Umbilical cord (tissue), 2 donors: Measurements from ENCODE around the gene SELENOS. TPM values are rescaled to one million over a fixed set of nuclear protein-coding genes. Genes with fewer than 3 reads are reported as not detected.
A peak's percentile ranks its signal among the peaks of the same experiment; 100 is the strongest.

ENCODE experiments used
- DNase-seq: peaks from one replicate; pipeline ENCODE4 v3.0.0-alpha.2; 2015; ENCODE audit warnings: low spot score
- total RNA-seq: library from RNA; depleted of rRNA; stranded (reverse); fragments of >200 nt; gene quantifications from one replicate; pipeline ENCODE4 v1.2.3, GENCODE V29; 2014; ENCODE audit warnings: low replicate concordance; ENCODE audit not compliant: insufficient read depth

Gene SELENOS
- total RNA-seq, 1 donor from 2014 or later: 89.8 TPM

DNA sequence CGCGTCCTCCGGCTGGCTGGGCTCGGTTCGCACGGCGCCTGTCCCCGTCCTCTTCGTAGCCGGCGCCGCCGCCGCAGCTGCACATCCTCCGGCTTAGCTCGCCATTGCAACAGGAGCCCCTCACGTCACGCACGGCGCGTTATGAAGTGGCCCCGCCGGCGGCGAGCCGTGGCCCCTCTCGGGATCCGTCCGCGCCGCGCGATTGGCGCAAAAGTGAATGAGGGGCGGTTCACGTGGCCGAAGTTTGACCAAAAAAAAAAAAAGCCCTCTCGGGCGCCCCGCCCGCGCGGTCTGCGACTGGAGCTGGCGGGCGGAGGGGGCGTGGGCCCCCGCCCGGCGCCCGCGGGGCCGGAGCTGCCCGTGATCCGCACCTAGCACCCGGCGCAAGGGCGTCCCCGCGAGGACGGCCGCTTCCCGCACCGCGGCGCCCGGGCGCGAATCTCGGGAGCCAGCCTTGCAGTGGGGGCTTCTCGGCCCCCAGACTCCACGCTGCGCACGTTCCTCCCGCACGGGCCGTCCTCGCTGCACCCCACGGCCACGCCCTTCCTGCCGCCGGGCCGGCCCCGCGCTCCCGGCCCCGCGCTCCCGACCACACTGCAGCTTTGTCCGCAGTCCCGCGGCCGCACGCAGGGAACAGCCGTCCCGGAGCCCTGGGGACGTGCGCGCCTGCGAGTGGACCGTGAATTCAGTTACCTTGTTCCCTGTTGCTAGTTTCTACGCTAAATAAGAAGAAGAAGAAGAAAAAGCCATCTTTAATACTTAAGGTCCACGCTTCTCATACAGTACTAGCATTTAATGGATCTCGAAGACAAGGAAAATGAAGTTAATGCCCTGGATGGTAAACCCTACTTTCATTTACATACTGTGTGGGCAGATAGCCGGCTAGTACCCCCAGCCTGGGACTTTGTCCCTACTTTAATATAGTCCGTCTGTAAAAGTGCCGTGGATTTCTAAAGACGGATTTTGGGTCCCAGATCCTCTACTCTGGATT is 25.2 kb downstream of the SELENOS start, which contains the start of gene CHSY1:
Gene CHSY1 (minus strand): TSS at position 219 of the 991 bp plus-strand sequence. CDS start 592 bp downstream, outside the sequence.
- DNase-seq: peak; percentile 96

DNA sequence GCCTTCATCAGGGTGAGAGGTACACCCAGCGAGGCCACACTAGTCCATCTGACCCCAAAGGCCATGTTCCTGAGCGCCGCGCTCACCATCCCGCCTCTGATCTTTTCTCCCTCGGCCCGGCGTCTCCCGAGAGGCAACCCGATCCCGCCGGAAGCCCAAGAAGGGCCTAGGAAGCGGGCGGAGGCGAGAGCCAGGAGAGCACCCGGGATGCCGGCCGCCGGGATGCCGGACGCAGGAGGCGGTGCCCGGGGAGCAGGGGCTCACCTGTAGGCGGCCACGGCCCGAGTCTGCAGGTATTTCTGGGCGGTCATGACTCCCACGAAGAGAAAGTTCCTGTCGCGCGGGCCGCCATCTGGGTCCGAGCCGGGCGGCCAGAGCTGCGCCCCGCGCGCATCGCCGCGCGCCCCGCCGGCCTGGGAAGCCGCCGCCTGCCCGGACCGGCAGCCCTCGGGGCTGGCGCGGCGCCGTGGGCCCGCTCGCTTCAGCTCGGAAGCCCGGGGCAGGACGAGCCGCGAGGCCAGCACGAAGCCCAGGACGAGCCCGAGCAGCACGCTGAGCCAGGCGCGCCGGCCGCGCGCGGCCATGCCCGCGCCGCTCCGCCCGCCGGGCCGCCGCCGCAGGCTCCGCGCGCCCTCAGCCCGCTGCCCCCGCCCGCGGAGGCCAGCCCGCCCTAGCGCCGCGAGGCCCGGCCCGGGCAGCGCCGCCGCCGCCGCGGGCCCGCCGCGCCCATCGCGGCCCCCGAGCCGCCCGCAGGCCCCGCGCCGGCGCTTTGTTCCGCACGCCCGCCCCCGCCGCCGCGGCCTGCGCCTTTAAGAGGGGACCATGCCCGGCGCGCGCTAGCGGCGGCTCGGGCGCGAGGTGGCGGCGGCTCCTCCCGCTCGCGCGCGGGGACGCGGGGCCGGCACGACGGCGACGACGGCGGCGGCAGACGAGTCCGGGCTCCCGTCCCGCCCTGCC is 26.1 kb downstream of the SELENOS start:
- DNase-seq: no peak

DNA sequence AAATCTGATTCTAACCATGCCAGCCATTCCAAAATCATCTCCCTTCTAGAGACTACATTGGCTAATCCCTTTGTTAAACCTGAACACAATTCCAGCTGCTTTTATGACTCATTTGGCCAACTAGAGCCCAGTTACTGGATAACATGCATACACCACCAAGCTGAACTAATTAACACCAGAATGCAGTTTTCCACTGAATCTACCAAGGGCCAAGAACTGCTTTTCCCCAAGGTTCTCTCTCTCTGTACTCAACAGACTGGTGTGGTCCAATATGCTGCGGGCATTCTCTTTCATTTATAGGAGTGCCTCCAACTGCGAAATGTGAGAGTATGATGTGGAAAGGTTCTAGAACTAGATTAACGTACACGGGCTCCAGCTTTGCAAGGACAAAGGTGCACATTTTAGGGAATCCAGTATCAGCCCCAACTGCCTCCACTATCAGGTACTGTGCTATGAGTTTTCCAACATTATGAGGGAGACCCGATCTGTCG is 26.9 kb downstream of the SELENOS start:
- no peak for DNase-seq

GRCh38 chr15:101248274-101248673 is 29.0 kb downstream of the SELENOS start:
- no peak for DNase-seq

- DNase-seq: no peak
Observed at GRCh38 chr15:101246824-101247745, 30.2 kb downstream of the SELENOS start.

DNA sequence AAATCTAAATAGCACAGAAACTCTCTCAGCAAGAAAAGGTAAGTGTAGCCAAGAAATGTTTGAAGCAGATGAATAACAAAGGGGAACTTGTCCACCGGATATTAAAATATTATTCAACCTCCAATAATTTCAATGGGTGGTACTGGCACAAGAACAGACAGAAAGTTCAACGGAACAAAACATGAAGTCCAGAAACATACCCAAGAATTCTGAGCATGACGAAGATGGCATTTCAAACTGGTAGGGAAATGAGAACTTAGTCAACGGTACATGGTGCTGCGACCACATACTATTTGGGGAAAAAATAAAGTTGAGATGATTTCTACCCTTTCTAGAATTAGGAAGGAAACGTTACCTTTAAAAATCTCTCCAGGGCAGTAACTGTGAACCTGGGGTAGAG is 30.9 kb downstream of the SELENOS start:
- no peak for DNase-seq

DNA sequence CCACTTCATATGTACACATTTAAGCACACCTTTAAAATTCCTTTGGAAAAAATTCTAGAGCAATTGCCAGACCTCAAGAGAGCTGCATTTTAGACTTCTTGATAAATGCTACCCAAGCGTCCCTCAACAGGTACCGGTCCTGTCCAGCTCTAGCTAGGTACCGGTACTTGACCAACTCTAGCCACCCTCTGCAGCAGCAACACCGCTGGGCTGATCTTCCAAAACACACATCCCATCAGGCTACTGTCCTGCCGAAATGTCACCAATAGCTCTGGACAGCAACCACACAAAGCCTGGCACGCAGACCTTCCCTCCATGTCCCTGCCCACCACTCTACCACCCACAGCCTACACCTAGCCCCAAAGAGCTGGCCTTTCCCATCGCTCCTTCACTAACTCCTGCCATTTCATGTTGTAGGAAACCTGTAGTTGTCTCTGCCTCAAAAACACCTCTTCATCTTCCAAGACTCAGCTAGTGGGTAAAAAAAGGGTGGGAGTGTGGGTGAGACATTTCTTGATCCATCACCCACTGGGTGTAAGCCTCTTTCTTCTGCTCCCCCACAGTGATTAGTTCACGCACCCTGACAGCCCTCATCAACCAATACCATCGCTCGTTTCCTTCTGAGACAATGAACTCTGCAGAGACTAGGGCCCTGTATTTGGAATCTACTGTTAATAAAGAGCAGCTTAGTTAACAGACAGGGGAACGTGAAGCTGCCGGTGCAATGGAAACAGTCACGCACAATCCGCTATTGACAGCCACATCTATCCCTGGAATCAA is 32.2 kb downstream of the SELENOS start:
- no peak for DNase-seq

DNA sequence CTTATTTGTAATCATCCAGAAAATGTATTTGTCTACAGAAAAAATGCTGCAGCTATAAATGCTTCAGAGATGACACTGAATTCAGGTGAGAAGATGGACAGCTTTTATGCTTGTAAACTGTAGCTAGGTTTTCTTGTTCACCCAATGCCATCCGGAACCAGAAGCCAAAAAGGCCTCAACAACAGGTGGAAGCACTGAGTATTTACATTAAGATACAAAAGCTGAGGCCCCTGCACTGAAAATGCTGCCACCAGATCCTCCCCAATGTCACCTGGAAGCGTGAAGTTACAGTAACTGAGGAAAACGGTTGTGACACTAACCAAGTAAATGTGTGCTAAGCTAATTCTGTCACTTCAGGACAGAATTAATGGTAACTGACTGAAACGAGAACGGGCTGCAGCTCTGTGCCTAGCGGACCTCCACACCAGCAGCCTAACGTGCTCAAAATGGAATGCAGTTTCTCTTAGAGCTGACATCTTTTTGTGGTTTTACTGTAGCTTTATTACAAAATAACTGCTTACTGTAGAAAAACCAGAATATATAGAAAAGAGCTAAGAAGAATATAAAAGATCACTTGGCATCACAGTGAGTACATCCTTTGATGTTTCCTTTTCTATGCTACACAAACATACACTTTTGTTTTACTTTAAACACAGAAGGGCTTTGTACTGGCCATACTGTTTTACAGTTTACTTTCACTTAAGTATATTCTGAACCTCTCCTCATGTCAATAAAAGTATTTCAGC is 33.1 kb downstream of the SELENOS start:
- peak; percentile 48 for DNase-seq

DNA sequence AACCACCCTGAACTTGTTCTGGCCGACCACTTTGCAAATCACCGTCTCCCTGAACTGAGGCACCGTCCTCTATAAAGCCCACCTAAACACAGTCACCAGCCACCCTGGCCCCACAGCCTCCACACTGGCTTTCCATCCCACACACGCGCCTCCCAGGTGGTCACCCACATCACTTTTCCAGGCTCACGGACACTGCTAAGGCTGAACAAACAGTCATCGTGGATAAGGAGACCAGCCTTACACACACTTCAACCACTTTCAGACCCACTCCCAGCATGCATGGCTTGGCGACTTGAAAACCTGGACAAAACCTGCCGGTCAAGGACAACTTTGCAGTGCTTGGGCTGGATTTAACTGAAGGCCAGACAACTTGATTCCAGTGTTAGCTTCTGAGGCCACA is 33.9 kb downstream of the SELENOS start:
- DNase-seq: no peak

- DNase-seq: no peak
Observed at GRCh38 chr15:101242999-101243336, 34.3 kb downstream of the SELENOS start.

- no peak for DNase-seq
Observed at GRCh38 chr15:101242160-101242998, 34.9 kb downstream of the SELENOS start.

DNA sequence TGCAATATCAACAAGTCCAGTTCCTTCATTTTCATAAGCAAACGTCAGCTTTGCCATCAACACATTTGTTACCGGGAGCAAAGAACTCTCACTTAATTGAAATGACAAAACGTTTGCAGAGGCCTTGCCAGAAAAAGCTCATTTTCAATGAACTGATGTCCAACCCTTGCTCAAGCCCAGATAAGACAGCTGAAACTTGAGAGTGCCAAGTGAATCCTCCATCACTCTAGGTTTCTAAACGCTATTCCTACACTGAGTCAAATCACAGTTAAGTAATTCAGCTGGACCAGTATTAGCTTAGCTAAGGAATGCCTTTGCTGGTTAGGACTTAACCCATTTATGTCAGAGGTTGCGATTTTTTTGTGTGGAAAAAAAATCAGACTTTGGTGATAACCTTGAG is 36.9 kb downstream of the SELENOS start:
- peak; percentile 74 for DNase-seq

DNA sequence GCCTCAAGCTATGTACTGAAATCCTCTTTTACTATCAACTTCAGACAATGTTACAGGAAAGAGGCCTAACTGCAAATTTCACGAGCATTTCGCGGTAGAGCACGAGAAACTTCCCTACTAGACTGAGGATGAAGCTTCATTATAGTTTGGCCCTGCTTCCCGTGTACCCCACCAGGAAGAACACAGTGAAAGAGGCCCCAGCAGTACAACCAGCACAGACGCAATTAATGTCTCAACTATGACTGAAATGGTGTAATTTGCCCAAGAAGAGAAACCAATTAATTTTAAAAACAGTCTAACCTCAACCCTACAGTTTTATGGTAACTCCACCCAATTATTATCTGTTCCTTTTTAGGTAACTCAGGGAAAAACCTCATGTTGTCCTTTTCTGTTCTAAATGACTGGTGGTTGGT is 37.6 kb downstream of the SELENOS start:
- no peak for DNase-seq

DNA sequence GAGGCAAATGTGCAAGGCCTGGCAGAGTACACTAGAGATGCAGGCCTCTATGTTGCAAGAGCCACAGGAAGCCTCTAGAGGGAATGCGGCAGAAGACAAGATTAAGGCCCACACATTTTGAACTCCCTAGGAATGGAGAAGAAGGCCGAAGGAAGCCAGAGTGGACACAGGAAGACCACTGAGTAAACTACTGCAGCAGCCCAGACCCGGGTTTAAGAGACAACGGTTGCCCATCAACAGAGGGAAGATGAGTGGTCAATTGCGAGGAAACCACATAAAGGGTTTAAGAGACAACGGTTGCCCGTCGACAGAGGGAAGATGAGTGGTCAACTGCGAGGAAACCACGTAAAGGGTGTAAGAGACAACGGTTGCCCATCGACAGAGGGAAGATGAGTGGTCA is 40.0 kb downstream of the SELENOS start:
- no peak for DNase-seq

DNA sequence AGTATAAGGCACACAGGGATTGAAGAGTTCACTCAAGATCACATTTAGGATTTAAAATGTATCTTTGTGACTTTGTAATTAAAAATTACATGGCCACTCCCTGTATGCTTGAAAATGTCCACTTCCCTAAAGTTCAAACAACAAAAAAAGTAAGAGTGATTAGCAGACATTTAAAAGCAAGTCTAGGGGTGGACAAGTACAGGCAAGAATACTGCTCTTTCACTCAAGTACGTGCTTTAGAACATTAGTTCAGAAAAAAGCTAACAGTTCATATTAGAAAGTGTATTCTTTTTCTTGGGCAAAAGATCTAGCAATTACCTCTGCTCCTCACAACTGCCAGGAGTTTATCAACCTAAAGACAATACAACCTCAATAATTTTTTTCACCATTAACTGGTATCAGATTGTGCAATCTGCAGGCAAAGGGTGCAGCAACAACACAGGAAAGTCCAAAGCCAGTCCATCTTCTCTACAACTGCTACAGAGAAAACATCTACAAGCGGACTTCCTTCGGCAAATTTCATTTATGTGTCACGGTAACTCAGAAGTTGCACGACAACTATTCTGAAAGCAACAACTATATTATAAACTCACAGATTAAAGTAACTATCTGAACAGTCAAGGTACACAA is 43.5 kb downstream of the SELENOS start:
- DNase-seq: no peak

DNA sequence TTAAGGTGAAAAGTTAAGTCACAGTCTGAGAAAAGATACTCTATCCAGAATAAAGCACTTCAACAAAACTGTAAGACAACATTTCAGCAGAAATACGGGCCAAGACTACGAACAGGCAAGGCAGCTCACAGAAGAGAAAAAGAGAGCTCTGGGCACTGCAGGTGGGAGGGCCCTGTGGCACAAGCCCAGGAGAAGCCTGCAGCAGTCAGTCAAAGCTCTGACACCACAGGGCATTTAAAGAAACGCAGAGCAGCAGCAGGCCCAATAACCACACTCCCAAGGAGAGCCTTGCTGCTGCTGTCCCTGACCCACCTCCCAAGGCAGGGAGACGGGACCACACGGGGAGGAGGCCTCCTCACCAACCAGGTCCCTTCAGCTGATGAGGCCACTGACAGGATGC is 44.6 kb downstream of the SELENOS start:
- no peak for DNase-seq

- DNase-seq: no peak
Observed at GRCh38 chr15:101228313-101228712, 49.0 kb downstream of the SELENOS start.

DNA sequence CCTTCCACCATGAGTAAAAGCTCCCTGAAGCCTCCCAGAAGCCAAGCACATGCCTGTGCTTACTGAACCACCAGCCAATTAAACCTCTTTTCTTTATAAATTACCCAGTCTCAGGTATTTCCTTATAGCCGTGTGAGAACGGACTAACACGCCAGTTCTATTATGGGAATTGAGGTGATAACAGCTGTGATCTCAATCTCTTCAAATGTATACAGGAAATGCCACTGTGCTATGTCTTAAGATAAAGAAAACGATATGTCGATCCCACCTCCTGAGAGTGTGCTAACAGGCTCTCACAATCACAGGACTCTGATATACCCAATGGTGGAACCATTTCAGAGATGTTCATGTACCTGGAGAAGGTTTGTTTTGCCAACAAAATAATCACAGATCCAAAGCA is 51.6 kb downstream of the SELENOS start:
- DNase-seq: no peak
